Neural cell (in vitro differentiated cells): ENCODE data around the gene BCO2. TPM values are rescaled to one million over a fixed set of nuclear protein-coding genes. Genes with fewer than 3 reads are reported as not detected.

Experiments
- H2AFZ ChIP-seq: fragments of 200-600, 300-800 bp; sonication (generic), shearing (Covaris generic); 2 replicates; pipeline ENCODE4 v1.6.0; 2014; ENCODE audit warnings: low read depth, mild to moderate bottlenecking, antibody characterized with exemption, low read length, moderate library complexity
- H3F3A ChIP-seq: fragments of 200-600 bp; shearing (Covaris generic); 2 replicates; pipeline ENCODE4 v1.6.1; 2016; ENCODE audit warnings: mild to moderate bottlenecking, moderate library complexity, mixed read lengths, antibody characterized with exemption, low read length; ENCODE audit not compliant: insufficient read depth, poor library complexity, severe bottlenecking
- H3K27ac ChIP-seq: fragments of 200-600, 300-800 bp; sonication (generic), shearing (Covaris generic); 2 replicates; pipeline ENCODE4 v1.5.1; 2014; ENCODE audit warnings: mild to moderate bottlenecking, low read length, moderate library complexity
- H3K27me3 ChIP-seq: fragments of 300-800, 200-600 bp; sonication (generic), shearing (Covaris generic); 2 replicates; pipeline ENCODE4 v1.6.0; 2014; ENCODE audit warnings: mild to moderate bottlenecking, low read depth, low read length, moderate library complexity; ENCODE audit not compliant: insufficient read depth
- H3K36me3 ChIP-seq: fragments of 300-800, 200-600 bp; sonication (generic), shearing (Covaris generic); 2 replicates; pipeline ENCODE4 v1.5.1; 2014; ENCODE audit warnings: mild to moderate bottlenecking, antibody characterized with exemption, low read length, moderate library complexity; ENCODE audit not compliant: insufficient read depth
- H3K4me2 ChIP-seq: fragments of 300-800, 200-600 bp; sonication (generic), shearing (Covaris generic); 2 replicates; pipeline ENCODE4 v1.6.0; 2014; ENCODE audit warnings: mild to moderate bottlenecking, low read length
- H3K4me3 ChIP-seq: fragments of 300-800, 200-600 bp; sonication (generic), shearing (Covaris generic); 2 replicates; pipeline ENCODE4 v1.5.1; 2014; ENCODE audit warnings: mild to moderate bottlenecking, low read length, moderate library complexity
- H3K79me2 ChIP-seq: fragments of 200-600 bp; shearing (Covaris generic); replicated peaks from 2 replicates; pipeline ENCODE4 v1.6.0; 2014; ENCODE audit warnings: mild to moderate bottlenecking, low read length, moderate library complexity; ENCODE audit not compliant: insufficient read depth
- H3K9ac ChIP-seq: fragments of 300-800, 200-600 bp; sonication (generic), shearing (Covaris generic); 2 replicates; pipeline ENCODE4 v1.6.1; 2016; ENCODE audit warnings: mild to moderate bottlenecking, low read length, mixed read lengths
- H3K9me2 ChIP-seq: fragments of 200-600 bp; shearing (Covaris generic); 2 replicates; pipeline ENCODE4 v1.6.1; 2016; ENCODE audit warnings: mild to moderate bottlenecking, low read length, mixed read lengths; ENCODE audit not compliant: insufficient read depth
- H3K9me3 ChIP-seq: fragments of 200-600, 300-800 bp; sonication (generic), shearing (Covaris generic); 2 replicates; pipeline ENCODE4 v1.6.1; 2016; ENCODE audit warnings: mild to moderate bottlenecking, mixed run types, low read length, moderate library complexity, mixed read lengths
- H4K20me1 ChIP-seq: fragments of 200-600 bp; shearing (Covaris generic); 2 replicates; pipeline ENCODE4 v1.6.1; 2016; ENCODE audit warnings: mild to moderate bottlenecking, mixed run types; ENCODE audit not compliant: insufficient read depth
- EP300 ChIP-seq: fragments of 450-650 bp; conservative IDR thresholded peaks from 2 replicates; pipeline ENCODE4 v1.6.1; 2014; ENCODE audit warnings: antibody characterized with exemption, mild to moderate bottlenecking, moderate library complexity; ENCODE audit not compliant: poor library complexity, severe bottlenecking
- MXI1 ChIP-seq: fragments of 450-650 bp; conservative IDR thresholded peaks from 2 replicates; pipeline ENCODE4 v1.6.1; 2014; ENCODE audit warnings: antibody characterized with exemption, mild to moderate bottlenecking; ENCODE audit not compliant: poor library complexity, severe bottlenecking
- POLR2AphosphoS5 ChIP-seq: IDR thresholded peaks from 2 replicates; pipeline ENCODE4 v1.6.1; 2012
- RAD21 ChIP-seq: fragments of 450-650 bp; conservative IDR thresholded peaks from 2 replicates; pipeline ENCODE4 v1.6.1; 2014; ENCODE audit warnings: antibody characterized with exemption, mild to moderate bottlenecking, moderate library complexity
- SMC3 ChIP-seq: fragments of 450-650 bp; conservative IDR thresholded peaks from 2 replicates; pipeline ENCODE4 v1.6.1; 2014; ENCODE audit warnings: antibody characterized with exemption, mild to moderate bottlenecking, moderate library complexity; ENCODE audit not compliant: poor library complexity
- TAF1 ChIP-seq: IDR thresholded peaks from 2 replicates; pipeline ENCODE4 v1.6.1; 2012; ENCODE audit warnings: low read depth
- polyA minus RNA-seq: library from RNA; depleted of rRNA, polyadenylated mRNA; stranded (reverse); fragments of >200 nt; gene quantifications from 2 replicates; pipeline ENCODE4 v1.2.3, GENCODE V29; 2014
- polyA plus RNA-seq: library from polyadenylated mRNA; depleted of rRNA; stranded (reverse); fragments of >200 nt; gene quantifications from 2 replicates; pipeline ENCODE4 v1.2.3, GENCODE V29; 2014
- TF ChIP-seq, protein P1 (sequence below): fragments of 450-650 bp; IDR thresholded peaks from 2 replicates; pipeline ENCODE4 v1.5.1; 2014; ENCODE audit warnings: antibody characterized with exemption, mild to moderate bottlenecking, moderate library complexity; ENCODE audit not compliant: poor library complexity, severe bottlenecking
- TF ChIP-seq, protein P2 (sequence below): IDR thresholded peaks from 2 replicates; pipeline ENCODE4 v1.6.1; 2012; ENCODE audit warnings: borderline replicate concordance

The BCO2 gene
- polyA plus RNA-seq (6.7 and 7.4 TPM in 2 replicates), polyA minus RNA-seq (5.1 and 11.3 TPM in 2 replicates)

DNA sequence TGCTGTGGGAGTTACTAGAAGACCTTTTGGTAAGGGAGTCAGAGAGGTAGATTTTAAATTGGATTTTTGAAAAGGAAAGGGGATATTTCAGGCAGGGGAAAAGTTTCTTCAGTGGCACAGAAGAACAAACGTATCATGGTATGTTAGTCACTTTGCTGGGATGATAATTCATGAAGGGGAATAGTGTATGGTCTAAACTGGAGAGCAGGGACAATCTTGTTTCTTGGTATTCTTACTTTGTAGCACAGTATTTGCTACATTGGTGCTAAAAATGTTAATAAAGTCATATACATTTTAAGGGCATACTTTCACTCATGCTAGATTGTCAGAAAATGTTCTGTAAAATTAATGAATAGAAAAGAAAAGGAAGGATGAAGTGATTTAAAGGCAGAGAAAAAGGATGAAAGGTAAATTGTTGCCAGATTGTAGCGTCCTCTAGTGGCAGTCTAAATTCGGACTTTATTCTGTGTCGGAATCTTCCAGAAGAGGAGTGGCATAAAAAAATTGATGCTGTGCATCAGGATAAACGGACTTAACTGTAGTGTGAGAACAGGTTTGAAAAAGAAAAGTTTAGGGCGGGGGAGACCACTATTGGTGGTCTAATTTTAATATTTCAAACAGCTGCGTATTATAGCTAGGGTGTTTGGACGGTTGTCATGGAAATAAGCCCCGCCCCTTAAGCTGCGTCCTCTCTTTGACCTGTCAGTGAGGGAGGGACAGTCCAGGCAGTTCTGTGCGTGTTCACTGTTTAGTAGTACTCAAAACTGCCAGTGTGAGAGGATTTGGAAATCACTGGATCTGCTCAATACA lies at the start of gene BCO2:
Gene BCO2 (plus strand): TSS at position 724 of the 810 bp plus-strand sequence. CDS start 90 bp downstream, outside the sequence.
- Histone ChIP-seq H3K27ac (no peak within 1 kb of the TSS), H3K79me2 (no peaks in the 10 kb centered on the region), H3K4me3 (peak within 1 kb of the TSS; percentile 59), H3F3A (no peaks in the 10 kb centered on the region), H3K4me2 (peak within 1 kb of the TSS; percentile 49), H3K27me3 (no peaks in the 10 kb centered on the region), H3K9me2 (no peaks in the 10 kb centered on the region), H4K20me1 (no peaks in the 10 kb centered on the region), H3K9me3 (no peaks in the 10 kb centered on the region), H3K36me3 (no peaks in the 10 kb centered on the region), H2AFZ (peak within 1 kb of the TSS; percentile 19), H3K9ac (peak within 1 kb of the TSS; percentile 20)
- TF ChIP-seq EP300: no peak
- TF ChIP-seq SMC3: peak; percentile 50
- TF ChIP-seq RAD21: peak; percentile 65
- TF ChIP-seq, protein P1, sequence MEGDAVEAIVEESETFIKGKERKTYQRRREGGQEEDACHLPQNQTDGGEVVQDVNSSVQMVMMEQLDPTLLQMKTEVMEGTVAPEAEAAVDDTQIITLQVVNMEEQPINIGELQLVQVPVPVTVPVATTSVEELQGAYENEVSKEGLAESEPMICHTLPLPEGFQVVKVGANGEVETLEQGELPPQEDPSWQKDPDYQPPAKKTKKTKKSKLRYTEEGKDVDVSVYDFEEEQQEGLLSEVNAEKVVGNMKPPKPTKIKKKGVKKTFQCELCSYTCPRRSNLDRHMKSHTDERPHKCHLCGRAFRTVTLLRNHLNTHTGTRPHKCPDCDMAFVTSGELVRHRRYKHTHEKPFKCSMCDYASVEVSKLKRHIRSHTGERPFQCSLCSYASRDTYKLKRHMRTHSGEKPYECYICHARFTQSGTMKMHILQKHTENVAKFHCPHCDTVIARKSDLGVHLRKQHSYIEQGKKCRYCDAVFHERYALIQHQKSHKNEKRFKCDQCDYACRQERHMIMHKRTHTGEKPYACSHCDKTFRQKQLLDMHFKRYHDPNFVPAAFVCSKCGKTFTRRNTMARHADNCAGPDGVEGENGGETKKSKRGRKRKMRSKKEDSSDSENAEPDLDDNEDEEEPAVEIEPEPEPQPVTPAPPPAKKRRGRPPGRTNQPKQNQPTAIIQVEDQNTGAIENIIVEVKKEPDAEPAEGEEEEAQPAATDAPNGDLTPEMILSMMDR: peak; percentile 81

GRCh38 chr11:112127056-112127455 lies 48.3 kb upstream of the BCO2 start:
- no peaks in the 10 kb centered on the region for H3K9me3 ChIP-seq
- no peak overlapping the region for H2AFZ ChIP-seq
- H4K20me1 ChIP-seq: no peaks in the 10 kb centered on the region
- H3K9me2 ChIP-seq: no peaks in the 10 kb centered on the region
- H3K9ac ChIP-seq: no peak overlapping the region
- H3K4me2 ChIP-seq: no peak overlapping the region
- no peaks in the 10 kb centered on the region for H3K36me3 ChIP-seq
- H3K4me3 ChIP-seq: no peak overlapping the region
- no peaks in the 10 kb centered on the region for H3F3A ChIP-seq
- H3K27me3 ChIP-seq: no peaks in the 10 kb centered on the region
- H3K79me2 ChIP-seq: no peaks in the 10 kb centered on the region
- H3K27ac ChIP-seq: no peak overlapping the region
- TF ChIP-seq, protein P2, sequence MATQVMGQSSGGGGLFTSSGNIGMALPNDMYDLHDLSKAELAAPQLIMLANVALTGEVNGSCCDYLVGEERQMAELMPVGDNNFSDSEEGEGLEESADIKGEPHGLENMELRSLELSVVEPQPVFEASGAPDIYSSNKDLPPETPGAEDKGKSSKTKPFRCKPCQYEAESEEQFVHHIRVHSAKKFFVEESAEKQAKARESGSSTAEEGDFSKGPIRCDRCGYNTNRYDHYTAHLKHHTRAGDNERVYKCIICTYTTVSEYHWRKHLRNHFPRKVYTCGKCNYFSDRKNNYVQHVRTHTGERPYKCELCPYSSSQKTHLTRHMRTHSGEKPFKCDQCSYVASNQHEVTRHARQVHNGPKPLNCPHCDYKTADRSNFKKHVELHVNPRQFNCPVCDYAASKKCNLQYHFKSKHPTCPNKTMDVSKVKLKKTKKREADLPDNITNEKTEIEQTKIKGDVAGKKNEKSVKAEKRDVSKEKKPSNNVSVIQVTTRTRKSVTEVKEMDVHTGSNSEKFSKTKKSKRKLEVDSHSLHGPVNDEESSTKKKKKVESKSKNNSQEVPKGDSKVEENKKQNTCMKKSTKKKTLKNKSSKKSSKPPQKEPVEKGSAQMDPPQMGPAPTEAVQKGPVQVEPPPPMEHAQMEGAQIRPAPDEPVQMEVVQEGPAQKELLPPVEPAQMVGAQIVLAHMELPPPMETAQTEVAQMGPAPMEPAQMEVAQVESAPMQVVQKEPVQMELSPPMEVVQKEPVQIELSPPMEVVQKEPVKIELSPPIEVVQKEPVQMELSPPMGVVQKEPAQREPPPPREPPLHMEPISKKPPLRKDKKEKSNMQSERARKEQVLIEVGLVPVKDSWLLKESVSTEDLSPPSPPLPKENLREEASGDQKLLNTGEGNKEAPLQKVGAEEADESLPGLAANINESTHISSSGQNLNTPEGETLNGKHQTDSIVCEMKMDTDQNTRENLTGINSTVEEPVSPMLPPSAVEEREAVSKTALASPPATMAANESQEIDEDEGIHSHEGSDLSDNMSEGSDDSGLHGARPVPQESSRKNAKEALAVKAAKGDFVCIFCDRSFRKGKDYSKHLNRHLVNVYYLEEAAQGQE: no peak
- TF ChIP-seq TAF1: no peak

DNA sequence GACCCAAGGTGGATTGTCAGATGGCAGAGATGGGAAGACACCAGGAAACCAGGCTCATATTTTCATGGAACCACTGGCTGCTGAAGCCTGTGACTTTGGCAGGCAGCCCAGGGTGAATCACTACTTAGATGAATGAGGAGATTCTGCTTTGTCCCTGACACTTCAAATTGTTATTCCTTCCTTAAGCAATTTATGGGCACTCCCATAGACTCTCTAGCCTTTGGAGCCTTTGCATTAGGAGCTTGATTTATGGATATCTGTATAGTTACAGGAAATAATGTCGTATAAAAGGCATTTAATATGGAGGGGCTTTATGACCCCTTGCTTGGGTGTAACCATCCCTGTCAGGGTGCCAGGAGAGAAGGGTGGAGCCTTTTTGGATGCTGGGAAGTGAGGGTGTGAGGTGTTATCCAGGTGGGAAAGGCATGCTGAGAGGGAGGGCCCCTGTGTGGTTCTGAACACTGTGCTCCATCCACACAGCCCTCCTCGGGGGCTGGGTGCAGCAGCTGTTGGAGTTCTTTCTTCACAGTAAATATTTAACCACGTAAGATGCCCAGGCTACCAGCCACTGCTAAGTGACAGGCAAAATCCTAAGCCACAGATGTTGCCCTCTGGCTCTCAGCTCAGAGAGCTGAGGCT lies 46.7 kb upstream of the BCO2 start:
- Histone ChIP-seq H4K20me1 (no peaks in the 10 kb centered on the region), H3K9me2 (no peaks in the 10 kb centered on the region), H3F3A (no peaks in the 10 kb centered on the region), H3K36me3 (no peaks in the 10 kb centered on the region), H3K27ac (no peak overlapping the region), H3K9ac (no peak overlapping the region), H3K27me3 (no peaks in the 10 kb centered on the region), H3K9me3 (no peaks in the 10 kb centered on the region), H2AFZ (no peak overlapping the region), H3K4me3 (no peak overlapping the region), H3K4me2 (no peak overlapping the region), H3K79me2 (no peaks in the 10 kb centered on the region)
- TF ChIP-seq POLR2AphosphoS5: no peak
- TF ChIP-seq, protein P2: no peak
- no peak for TF ChIP-seq SMC3
- TF ChIP-seq, protein P1: no peak
- no peak for TF ChIP-seq MXI1
